ENCODE measurements around the gene AGO1.

- TF ChIP-seq, protein P1, sequence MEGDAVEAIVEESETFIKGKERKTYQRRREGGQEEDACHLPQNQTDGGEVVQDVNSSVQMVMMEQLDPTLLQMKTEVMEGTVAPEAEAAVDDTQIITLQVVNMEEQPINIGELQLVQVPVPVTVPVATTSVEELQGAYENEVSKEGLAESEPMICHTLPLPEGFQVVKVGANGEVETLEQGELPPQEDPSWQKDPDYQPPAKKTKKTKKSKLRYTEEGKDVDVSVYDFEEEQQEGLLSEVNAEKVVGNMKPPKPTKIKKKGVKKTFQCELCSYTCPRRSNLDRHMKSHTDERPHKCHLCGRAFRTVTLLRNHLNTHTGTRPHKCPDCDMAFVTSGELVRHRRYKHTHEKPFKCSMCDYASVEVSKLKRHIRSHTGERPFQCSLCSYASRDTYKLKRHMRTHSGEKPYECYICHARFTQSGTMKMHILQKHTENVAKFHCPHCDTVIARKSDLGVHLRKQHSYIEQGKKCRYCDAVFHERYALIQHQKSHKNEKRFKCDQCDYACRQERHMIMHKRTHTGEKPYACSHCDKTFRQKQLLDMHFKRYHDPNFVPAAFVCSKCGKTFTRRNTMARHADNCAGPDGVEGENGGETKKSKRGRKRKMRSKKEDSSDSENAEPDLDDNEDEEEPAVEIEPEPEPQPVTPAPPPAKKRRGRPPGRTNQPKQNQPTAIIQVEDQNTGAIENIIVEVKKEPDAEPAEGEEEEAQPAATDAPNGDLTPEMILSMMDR (IDR thresholded peaks at IDR 0.05; ENCODE audit: poor library complexity), result no peak
- TF ChIP-seq EZH2phosphoT487 (IDR thresholded peaks at IDR 0.05; ENCODE audit: low read depth, severe bottlenecking, unreplicated experiment), result no peak
Observed at GRCh38 chr1:35894656-35895055, 11.6 kb downstream of the AGO1 start.
